Measurements from ENCODE around the gene SLC5A6.

SLC5A6 gene

DNA sequence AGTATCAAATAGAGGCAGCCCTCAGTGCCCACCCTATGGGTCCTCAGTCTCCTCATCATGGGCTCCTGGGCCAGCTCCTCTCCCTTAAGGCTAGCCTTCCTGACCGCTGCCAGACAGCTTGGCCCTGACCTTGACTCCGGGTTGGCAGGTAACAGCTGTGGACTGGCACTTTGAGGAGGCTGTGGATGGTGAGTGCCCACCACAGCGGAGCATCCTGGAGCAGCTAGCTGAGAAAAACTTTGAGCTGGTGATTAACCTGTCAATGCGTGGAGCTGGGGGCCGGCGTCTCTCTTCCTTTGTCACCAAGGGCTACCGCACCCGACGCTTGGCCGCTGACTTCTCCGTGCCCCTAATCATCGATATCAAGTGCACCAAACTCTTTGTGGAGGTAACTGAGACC lies 24.1 kb upstream of the SLC5A6 start:
- no peak for DNase-seq

DNA sequence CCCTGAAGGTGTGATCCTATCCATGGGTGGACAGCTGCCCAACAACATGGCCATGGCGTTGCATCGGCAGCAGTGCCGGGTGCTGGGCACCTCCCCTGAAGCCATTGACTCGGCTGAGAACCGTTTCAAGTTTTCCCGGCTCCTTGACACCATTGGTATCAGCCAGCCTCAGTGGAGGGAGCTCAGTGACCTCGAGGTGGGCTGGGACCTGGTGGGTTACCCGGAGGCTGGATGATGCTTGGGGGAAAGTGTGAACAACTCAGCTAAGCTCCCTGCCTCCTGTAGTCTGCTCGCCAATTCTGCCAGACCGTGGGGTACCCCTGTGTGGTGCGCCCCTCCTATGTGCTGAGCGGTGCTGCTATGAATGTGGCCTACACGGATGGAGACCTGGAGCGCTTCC lies 21.3 kb upstream of the SLC5A6 start:
- no peak for DNase-seq

DNA sequence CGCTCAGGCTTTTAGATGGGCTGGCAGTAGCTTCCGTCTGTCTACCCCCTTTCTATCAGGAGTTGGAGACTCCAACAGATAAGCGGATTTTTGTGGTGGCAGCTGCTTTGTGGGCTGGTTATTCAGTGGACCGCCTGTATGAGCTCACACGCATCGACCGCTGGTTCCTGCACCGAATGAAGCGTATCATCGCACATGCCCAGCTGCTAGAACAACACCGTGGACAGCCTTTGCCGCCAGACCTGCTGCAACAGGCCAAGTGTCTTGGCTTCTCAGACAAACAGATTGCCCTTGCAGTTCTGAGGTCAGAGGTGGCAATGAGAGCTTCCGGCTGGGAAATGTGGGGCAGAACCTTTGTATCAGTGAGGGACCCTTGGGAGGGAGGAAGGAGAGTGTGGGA lies 19.9 kb upstream of the SLC5A6 start:
- DNase-seq = no peak

DNA sequence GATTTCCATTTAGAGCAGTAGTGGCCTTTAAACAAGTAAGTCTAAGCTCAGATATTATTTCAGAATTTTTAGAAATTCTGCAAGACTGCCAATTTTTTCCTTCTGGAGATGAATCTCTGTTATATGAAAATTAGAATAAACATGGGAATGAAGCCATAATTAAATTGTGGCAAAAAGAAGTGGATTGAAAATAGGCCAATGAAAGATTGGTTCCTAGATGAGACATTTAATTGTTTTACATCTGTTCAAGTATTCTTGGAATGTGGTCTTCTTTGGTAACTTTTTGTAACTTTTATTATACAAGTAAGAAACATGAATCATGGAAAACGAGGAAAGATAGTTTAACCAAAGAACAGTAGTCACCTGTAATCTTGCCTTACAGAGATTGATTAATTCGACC lies 15.4 kb upstream of the SLC5A6 start:
- no peak for DNase-seq

DNA sequence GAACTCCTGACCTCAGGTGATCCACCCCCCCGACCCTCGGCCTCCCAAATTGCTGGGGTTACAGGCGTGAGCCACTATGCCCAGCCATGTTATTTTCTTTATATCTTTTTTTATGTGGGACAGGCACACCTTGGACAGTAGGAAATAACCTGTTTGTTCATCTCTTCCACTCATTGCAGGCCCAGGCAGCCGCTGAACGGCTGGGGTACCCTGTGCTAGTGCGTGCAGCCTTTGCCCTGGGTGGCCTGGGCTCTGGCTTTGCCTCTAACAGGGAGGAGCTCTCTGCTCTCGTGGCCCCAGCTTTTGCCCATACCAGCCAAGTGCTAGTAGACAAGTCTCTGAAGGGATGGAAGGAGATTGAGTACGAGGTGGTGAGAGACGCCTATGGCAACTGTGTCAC lies 13.5 kb upstream of the SLC5A6 start:
- DNase-seq = no peak

DNA sequence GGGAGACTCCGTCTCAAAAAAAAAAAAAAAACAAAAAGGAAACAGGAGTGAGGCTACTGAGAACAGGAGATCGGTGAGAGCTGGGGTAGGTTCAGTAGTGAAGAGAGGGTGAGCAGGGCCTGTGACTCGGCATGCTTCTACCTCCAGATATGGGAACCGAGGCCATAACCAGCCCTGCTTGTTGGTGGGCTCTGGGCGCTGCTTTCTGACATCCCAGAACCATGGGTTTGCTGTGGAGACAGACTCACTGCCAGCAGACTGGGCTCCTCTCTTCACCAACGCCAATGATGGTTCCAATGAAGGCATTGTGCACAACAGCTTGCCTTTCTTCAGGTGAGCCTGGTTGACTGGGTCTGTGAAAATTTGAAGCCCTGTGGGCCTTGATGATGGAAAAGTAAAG lies 11.3 kb upstream of the SLC5A6 start:
- no peak for DNase-seq

DNA sequence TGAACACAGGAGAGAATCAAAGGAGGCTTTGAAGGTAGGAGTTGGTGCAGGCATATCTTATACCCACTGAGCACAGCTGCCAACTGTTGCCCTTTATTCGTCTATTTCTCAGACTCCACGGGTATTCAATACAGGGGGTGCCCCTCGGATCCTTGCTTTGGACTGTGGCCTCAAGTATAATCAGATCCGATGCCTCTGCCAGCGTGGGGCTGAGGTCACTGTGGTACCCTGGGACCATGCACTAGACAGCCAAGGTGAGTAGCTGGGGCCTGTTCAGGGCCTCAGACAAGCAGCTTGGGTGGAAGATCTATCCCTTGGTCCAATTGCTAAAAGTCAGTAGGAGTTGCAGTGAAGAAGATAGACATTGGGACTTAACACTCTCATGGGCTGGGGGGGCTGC lies 10.3 kb upstream of the SLC5A6 start:
- DNase-seq = no peak

DNA sequence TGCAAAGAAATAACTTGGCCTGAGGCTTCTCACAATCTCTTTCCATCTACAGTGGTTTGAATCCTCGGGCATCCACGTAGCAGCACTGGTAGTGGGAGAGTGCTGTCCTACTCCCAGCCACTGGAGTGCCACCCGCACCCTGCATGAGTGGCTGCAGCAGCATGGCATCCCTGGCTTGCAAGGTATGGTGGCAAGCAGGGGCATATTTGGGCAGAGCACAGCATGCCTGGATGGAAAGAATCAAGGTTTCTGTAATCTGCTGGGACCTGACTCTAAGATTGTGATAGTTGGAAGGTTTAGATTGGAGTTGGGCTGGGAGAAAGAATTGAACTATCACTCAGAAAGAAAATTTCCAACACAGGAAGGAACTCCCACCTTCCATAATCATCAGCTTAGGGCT lies 9.1 kb upstream of the SLC5A6 start:
- no peak for DNase-seq

DNA sequence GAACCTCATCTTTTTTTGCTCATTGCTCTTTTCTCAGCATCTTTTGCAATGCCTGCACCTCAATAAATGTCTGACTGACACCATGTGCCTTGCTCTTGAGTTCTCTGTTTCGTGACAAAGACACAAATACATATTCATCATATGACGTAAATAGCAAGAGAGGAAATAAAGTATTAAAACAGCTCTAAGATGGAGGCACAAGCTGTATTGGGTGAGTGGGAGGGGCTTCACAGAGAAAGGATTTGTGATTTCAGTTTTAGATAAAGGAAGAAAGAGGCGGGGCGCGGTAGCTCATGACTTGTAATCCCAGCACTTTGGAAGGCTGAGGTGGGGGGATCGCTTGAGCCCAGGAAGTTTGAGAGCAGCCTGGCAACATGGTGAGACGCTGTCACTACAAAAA lies 8.0 kb upstream of the SLC5A6 start:
- no peak for DNase-seq

DNA sequence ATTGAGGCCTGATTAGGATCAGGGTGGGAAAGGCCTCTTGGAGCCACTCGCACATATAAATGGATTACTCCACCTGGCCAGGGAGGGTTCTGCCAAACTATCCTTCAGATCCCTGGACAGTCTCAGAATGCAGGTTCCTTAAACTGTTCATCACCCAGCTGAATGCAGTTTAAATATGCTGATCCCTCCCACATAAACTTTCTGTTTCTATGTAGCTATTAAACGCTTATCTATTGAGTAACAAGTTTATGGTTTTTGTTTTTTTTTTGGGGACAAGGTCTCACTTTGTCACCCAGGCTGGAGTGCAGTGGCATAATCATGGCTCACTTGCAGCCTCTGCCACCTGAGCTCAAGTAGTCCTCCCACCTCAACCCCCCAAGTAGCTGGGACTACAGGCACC lies 7.0 kb upstream of the SLC5A6 start:
- DNase-seq = no peak

DNA sequence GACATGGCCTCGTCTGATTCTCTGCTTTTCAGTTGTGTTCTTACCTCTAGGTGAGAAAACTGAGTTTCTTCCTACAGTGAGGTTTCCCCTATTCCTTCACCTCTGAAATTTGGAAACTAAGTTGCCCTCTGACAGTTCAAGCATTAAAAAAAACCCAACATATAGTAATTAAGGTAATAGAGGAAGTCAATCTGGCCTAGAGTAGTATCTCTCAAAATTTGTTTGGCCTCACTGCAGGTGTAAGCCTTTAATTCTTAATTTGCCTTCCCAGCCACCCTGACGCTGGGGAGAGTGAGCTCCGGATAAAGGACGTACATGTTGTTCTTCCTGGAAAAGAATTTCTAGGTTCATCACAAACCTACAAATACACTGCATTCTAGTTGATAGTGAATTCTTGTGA lies 6.5 kb upstream of the SLC5A6 start:
- no peak for DNase-seq

DNA sequence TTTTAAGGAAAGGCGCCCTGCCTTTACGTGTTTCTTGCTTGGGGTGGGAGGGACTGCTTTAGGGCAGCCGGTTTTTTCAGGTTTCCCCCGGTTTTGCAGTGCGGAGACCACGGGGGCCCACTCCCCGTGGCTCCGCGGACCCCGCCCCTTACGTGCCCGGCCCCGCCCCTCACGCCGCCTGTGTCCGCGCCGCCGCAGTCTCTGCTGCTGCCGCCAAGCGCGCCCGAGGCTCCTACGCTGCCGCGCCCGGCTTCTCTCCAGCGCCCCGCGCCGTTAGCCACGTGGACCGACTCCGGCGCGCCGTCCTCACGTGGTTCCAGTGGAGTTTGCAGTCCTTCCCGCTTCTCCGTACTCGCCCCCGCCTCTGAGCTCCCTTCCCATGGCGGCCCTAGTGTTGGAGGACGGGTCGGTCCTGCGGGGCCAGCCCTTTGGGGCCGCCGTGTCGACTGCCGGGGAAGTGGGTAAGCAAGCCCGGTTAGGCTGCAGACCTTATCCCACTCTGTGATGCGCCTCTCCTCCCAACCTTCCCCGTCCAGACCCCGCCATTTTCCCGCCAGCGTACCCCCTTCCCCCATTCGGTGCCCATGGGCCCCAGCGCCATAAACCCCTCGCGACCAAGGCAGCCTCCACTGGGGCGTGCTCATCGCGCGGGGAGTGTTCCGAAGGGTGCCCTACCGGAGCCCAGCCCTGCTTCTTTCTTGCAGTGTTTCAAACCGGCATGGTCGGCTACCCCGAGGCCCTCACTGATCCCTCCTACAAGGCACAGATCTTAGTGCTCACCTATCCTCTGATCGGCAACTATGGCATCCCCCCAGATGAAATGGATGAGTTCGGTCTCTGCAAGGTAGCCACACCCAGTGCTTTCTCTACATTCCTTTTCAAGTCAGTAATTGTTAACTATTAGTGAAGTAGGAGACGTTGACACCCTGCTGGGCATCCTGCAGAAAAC lies 5.4 kb upstream of the SLC5A6 start, which contains the start of gene CAD:
Gene CAD (plus strand): TSS at position 197 of the 949 bp plus-strand sequence. CDS start 183 bp downstream, at position 380.
- DNase-seq = peak; percentile 74

DNA sequence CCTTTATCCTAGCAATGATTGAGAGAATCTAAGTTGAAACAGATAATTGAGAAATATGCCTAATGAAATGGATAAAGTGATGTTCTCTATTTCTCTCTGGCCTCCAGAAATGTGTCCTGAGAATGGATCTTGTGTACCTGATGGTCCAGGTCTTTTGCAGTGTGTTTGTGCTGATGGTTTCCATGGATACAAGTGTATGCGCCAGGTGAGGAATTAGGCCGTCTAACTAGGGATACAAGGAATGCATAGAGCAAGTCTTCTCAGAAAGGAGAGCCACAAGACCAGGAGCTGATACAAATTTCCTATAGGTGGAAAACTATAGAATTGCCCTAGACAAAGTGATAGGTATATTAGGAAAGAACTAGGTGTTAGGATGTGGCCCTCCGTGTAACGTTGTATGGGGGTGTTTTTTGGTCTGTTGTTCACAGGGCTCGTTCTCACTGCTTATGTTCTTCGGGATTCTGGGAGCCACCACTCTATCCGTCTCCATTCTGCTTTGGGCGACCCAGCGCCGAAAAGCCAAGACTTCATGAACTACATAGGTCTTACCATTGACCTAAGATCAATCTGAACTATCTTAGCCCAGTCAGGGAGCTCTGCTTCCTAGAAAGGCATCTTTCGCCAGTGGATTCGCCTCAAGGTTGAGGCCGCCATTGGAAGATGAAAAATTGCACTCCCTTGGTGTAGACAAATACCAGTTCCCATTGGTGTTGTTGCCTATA lies 4.5 kb upstream of the SLC5A6 start:
- no peak for DNase-seq

DNA sequence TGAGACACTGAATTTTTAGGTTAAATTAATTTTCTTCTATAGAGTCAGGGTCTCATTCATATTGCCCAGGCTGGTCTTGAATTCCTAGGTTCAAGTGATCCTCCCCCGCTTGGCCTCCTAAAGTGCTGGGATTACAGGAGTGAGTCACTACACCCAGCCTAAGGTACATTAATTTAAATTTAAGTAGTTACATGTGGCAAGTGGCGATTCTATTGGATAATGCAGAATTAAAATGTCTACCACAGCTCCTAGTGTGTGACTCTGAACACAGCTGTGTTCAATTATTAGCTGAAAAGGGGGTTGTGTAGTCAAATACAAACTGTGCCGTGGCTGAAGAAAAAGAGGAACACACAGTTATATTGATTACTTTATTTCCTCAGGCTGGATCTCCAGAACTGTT lies 2.9 kb upstream of the SLC5A6 start:
- no peak for DNase-seq

DNA sequence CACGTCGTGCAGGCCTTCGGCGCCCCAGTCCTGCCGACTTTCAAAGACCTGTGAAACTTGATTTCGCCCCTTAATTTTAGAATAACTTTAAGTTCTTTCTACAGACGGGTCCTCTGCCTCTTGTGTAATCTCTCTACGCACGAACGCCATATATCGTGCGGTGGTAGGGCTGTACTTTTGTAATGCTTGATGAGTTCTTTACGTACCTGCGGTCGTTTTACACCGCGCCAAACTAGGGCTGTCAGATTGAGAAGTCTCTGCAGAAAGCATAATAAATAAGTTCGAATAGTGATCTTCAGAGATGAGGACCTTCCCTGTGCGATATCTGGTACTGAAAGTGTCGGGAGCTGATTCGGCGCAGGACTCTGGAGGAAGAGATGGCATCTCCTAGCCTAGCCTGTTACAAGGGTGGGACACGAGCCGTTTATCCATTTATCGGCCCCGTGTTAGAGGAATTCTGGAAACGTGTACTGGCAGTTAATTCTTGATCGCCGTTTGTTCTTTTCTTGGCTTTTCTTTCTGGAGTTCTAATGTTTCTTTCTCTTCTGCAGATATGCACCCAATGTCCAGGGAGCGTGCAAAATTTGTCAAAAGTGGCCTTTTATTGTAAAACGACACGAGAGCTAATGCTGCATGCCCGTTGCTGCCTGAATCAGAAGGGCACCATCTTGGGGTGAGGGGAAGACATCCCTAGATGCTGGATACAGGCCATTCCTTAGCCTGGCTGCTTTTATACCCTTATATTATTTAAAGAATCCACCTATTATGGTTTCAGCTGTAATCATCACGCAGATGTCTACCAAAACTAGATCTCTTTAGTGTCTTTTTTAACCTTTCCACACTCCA lies 781 bp upstream of the SLC5A6 start:
- DNase-seq = no peak

DNA sequence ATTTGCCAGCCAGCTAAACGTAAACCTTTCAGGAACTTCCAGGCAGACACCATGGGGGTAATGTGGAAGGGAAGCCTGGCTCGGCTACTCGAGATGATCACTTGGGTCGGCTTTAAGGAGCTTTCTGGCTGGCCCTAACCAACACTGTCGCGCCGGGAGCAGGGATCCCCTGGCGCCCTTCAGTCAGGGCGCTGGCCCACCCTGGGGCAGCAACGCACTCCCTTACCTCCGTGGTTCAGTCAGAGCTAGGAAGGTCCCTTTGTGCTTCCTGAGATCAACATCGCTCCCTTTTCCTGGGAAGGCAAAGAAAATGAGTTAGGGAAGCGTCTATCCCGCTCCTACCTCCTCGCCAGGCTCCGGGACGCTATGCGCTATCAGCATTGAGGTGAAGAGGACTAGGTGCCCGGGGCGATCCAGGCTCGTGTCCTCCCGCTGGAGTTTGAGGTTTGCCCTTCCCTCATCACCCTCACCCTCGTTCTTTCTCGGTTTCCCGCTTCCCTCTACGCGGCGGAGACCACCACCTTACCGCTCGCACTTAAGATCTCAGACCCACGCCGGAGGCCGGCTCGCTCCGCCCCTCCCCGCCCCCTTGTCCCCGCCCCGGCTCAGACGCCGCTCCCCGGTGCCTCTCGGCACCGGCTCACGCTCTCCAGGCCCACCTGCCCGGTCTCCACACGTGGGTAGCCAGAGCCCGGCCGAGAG lies 676 bp downstream of the SLC5A6 start:
- DNase-seq = no peak

DNA sequence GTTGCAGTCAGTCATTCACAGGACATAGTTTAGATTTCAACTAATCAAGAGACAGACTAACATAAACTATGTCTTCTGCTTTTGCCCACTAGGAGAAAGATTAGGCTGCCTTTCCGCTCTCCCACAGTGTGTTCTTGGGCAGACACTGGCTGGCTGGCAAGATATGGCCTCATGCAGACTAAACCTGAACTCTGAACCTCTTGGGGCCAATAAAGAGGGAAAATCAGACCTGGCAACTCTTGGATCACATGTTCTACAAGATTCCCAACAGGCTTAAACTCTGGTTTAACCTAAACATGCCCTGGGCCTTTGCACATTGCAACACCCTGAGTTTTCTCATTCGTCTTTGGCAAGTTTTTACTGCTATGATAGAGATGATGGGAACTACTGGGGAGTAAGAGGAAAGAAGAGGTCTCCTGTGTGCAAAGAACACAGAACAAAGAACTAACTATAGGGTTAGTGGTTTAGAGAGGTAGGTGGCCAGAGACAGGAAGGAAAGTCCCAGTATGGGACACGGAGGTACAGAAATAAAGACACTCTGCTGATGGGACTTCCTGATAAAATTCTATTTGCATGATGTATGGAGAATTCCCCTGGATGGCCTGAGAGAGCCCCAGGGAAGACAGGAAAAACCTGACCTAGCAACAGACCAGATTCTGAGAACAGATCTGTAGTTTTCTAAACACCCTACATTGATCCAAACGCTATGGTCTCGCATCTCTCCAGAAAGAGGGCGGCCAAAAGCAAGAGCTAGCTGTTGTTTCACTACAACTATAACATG lies 2.3 kb downstream of the SLC5A6 start:
- DNase-seq = no peak

DNA sequence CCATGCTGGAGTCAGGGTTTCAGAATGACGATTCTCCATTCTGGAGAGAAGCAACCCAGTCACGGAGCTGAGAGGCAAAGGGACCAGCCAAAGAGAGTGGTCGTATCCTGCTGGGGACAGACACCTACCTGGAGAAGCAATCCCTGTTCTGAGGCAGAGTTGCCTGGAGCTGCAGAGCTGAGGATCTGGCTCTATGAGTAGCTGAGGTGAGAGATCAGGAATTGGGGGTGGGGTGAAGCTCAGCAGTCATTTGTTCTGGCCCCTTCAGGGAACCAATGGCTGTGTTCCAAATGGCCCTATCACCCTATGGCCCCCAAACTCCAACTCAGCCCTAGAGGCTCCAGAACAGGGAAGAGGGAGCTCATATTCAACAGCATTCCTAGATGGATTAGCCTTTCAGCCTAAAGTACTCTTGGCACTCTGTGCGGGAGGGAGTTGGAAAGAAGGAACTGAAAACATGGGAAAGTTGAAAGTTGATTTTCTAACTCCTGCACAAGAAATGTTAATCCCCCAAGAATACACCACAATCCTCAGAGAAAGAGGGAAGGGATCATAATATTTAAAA lies 3.5 kb downstream of the SLC5A6 start:
- DNase-seq = no peak

DNA sequence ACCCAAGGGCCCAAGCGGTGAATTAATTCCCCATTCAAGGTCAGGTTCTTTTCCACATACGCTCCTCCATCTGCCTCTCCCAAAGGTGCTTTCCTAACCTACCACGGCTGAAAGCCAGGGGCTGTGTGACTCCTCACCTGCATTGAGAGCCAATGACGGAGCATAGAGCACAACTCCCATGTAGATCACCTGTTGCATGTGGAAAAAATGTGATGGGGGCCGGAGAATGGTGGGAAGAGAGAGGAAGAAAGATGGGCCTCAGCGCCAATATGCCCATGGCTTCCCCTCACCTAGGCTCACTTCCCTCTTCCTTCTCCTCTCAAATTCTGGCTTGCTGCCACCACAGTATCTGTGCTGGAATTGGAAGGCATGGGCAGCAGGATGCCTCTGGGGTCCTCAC lies 5.7 kb downstream of the SLC5A6 start:
- DNase-seq = no peak

DNA sequence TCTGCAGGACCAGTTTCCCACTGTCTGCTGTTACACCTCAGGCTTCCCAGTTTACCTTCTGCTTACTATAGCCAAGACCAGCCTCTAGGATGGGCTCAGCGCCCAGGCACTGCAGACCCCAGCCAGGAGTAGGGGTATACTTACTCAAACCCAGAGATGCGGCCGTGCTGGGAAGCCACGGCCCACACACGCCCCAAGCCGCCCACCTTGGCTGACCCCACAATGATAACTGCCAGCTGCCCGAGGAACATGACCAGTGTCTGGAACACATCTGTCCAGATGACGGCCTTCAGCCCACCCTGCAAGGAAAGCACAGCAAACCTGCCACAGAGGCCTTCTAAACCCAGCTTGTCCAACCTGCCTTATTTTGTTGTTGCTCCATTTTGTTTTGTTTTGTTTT lies 6.9 kb downstream of the SLC5A6 start:
- DNase-seq = no peak

DNA sequence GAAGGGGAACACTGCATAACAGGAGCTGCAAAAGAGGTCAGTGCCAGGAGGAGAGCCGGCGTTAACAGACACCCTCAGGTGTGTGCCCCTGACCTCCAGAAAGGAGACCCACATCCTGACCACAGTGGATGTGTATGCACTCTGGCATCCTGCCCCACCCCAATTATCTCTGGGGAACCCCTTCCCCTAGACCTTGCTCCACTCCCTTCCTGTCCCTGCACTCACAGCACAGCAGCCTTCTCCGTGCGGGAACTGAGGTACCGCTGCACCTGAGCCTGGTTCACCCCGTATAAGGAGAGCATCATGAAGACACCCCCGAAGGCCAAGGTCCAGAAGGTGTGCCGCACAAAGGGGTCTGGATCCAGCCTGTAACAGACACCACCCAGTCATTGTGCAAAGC lies 7.5 kb downstream of the SLC5A6 start:
- no peak for DNase-seq

DNA sequence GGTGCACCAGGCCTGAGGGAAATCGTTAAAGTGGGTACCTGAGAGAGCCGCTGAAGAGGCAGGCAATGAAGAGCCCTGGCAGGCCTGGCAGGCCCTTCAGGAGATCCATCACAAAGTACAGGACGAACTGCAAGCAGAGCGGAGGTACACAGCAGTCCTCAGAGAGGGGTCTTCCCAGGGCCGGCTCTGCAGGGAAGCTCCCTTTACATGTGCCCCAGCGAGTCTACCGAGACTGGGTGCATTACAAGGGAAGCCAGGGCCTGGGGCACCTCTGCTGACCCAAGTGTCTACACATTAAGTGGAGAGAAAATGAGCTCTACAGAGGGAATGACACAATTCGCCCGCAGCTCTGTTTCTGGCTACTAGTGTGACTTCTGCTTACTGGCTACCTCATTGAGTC lies 8.3 kb downstream of the SLC5A6 start:
- DNase-seq = no peak

All from activated CD4-positive, alpha-beta T cell treated with anti-CD3 and anti-CD28 coated beads for 1 hour (primary cell).